Pulmonary artery endothelial cell (primary cell): Measurements from ENCODE around the gene GPR87. TPM values are rescaled to one million over a fixed set of nuclear protein-coding genes. Genes with fewer than 3 reads are reported as not detected.

Source experiments
- DNase-seq: peaks from one replicate; pipeline ENCODE4 v3.0.0-alpha.2; 2011; ENCODE audit warnings: low read depth, low spot score
- total RNA-seq: library from RNA; depleted of rRNA; stranded (reverse); fragments of >200 nt; gene quantifications from 2 replicates; pipeline ENCODE4 v1.2.3, GENCODE V29; 2014

The GPR87 gene
- total RNA-seq, 1 donor from 2014 or later = 0.07 TPM

- DNase-seq = no peak
Measured at GRCh38 chr3:151283907-151284461, 32.6 kb downstream of the GPR87 start.

GRCh38 chr3:151283387-151283786, 33.2 kb downstream of the GPR87 start:
- no peak for DNase-seq

GRCh38 chr3:151282921-151283320, 33.7 kb downstream of the GPR87 start:
- peak; percentile 2 for DNase-seq

GRCh38 chr3:151281671-151282324, 34.8 kb downstream of the GPR87 start:
- no peak for DNase-seq

- DNase-seq = no peak
Measured at GRCh38 chr3:151278230-151278629, 38.4 kb downstream of the GPR87 start, which contains the start of gene P2RY14. Gene P2RY14, minus strand, starts transcription at chr3:151278542. Its CDS starts 64,226 bp downstream, at chr3:151214316.

GRCh38 chr3:151276687-151277042, 40.0 kb downstream of the GPR87 start:
- no peak for DNase-seq

- no peak for DNase-seq
Measured at GRCh38 chr3:151276038-151276686, 40.5 kb downstream of the GPR87 start.

GRCh38 chr3:151275091-151275490, 41.5 kb downstream of the GPR87 start:
- no peak for DNase-seq

- no peak for DNase-seq
Measured at GRCh38 chr3:151269631-151270030, 47.0 kb downstream of the GPR87 start.

- no peak for DNase-seq
Measured at GRCh38 chr3:151268267-151269235, 48.1 kb downstream of the GPR87 start.

- DNase-seq = no peak
Measured at GRCh38 chr3:151267066-151267465, 49.6 kb downstream of the GPR87 start.

- DNase-seq = no peak
Measured at GRCh38 chr3:151265866-151266265, 50.8 kb downstream of the GPR87 start.

GRCh38 chr3:151265166-151265565, 51.5 kb downstream of the GPR87 start:
- DNase-seq = no peak

- no peak for DNase-seq
Measured at GRCh38 chr3:151264605-151265004, 52.0 kb downstream of the GPR87 start.

- no peak for DNase-seq
Measured at GRCh38 chr3:151262871-151263525, 53.6 kb downstream of the GPR87 start.

GRCh38 chr3:151259664-151260063, 57.0 kb downstream of the GPR87 start:
- no peak for DNase-seq

- no peak for DNase-seq
Measured at GRCh38 chr3:151256749-151257148, 59.9 kb downstream of the GPR87 start.

- no peak for DNase-seq
Measured at GRCh38 chr3:151248772-151249337, 67.8 kb downstream of the GPR87 start.
